ENCODE results near the gene LILRB2. TPM values are rescaled to one million over a fixed set of nuclear protein-coding genes. Genes with fewer than 3 reads are reported as not detected.

The LILRB2 gene
- total RNA-seq, 1 experiment from 2014 or later, result not detected

DNA sequence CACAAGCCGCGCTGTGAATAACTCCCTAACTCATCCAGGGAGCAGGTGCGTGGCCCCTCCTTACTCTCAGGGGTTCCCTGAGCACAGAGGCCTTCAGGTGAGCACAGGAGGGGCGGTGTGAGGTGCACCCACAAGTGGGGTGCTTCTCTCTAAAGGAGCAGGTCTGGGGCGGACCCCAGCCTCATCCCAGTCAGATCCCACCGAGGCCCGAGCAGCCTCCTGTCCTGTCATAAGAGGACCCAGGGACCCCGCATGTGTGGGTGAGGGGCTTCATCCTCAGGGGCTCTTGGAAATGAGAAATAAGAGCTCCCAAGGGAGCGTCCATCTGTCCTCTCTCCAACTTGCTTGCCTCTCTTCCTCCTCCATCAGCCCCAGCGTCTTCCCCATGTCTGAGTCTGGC lies 35.0 kb upstream of the LILRB2 start:
- H3K27ac ChIP-seq (ENCODE audit: low read depth, low read length), result no peak overlapping the region
- H3K79me2 ChIP-seq (ENCODE audit: insufficient read depth, low read length), result no peaks in the 10 kb centered on the region
- H3K4me3 ChIP-seq (replicated peaks in 1 of 2; ENCODE audit: low read depth in 1 of 2, low read length in 2 of 2), result no peak overlapping the region
- no peak overlapping the region for H2AFZ ChIP-seq (ENCODE audit: low read depth, low read length, poor library complexity, severe bottlenecking)
- CTCF ChIA-PET, result interaction anchor here (2.3 kb wide), 1 partner anchor 9 kb away, joined by 7 read pairs; no protein-coding TSS in a partner anchor
- H3K9me2 ChIP-seq (ENCODE audit: insufficient read depth), result no peaks in the 10 kb centered on the region
- H3K36me3 ChIP-seq (ENCODE audit: control insufficient read depth in 1 of 2, insufficient read depth in 2 of 2, low read length in 2 of 2), result no peaks in the 10 kb centered on the region
- RAD21 ChIA-PET (ENCODE audit: low non-redundant PET in 1 of 2, low total read pairs in 2 of 2, uncharacterized antibody in 2 of 2, unreplicated experiment in 2 of 2), result no interaction called here
- POLR2A ChIA-PET, result no interaction called here
- no peaks in the 10 kb centered on the region for H4K20me1 ChIP-seq (ENCODE audit: insufficient read depth)
- H3K27me3 ChIP-seq (ENCODE audit: insufficient read depth, low read length), result no peaks in the 10 kb centered on the region
- TF ChIP-seq EGR1 (IDR thresholded peaks at IDR 0.05; ENCODE audit: low read depth) (no peak), SRF (IDR thresholded peaks at IDR 0.05; ENCODE audit: low read depth) (no peak), TCF7L2 (IDR thresholded peaks at IDR 0.05; ENCODE audit: borderline replicate concordance, extremely low read depth, insufficient read depth, insufficient read length) (no peak)
- no peak overlapping the region for H3K4me2 ChIP-seq (ENCODE audit: low read length)
- no peak overlapping the region for H3K9ac ChIP-seq (ENCODE audit: low read length)
- ATAC-seq (no peak), DNase-seq (ENCODE audit: low read depth, low spot score) (no peak)
- H3K4me1 ChIP-seq (ENCODE audit: control insufficient read depth in 1 of 2, insufficient read depth in 2 of 2, low read length in 2 of 2), result no peaks in the 10 kb centered on the region
- intact Hi-C loops (cut with micrococcal nuclease), result no loop called here
- no TSS peak for BruUV-seq (replicated peaks)
- H3K9me3 ChIP-seq (ENCODE audit: control insufficient read depth in 1 of 2, insufficient read depth in 1 of 2, low read depth in 1 of 2, low read length in 2 of 2), result no peaks in the 10 kb centered on the region; a peak in 1 of 4 replicates

- POLR2A ChIA-PET, result no interaction called here
- Histone ChIP-seq H3K79me2 (ENCODE audit: insufficient read depth, low read length) (no peaks in the 10 kb centered on the region), H3K4me2 (ENCODE audit: low read length) (no peak within 1 kb of the TSS), H3K9ac (ENCODE audit: low read length) (no peak within 1 kb of the TSS), H2AFZ (ENCODE audit: low read depth, low read length, poor library complexity, severe bottlenecking) (no peak within 1 kb of the TSS), H3K4me3 (replicated peaks in 1 of 2; ENCODE audit: low read depth in 1 of 2, low read length in 2 of 2) (no peak within 1 kb of the TSS), H3K4me1 (ENCODE audit: control insufficient read depth in 1 of 2, insufficient read depth in 2 of 2, low read length in 2 of 2) (no peaks in the 10 kb centered on the region), H3K9me3 (ENCODE audit: control insufficient read depth in 1 of 2, insufficient read depth in 1 of 2, low read depth in 1 of 2, low read length in 2 of 2) (no peaks in the 10 kb centered on the region), H3K36me3 (ENCODE audit: control insufficient read depth in 1 of 2, insufficient read depth in 2 of 2, low read length in 2 of 2) (no peaks in the 10 kb centered on the region), H3K27me3 (ENCODE audit: insufficient read depth, low read length) (no peaks in the 10 kb centered on the region), H4K20me1 (ENCODE audit: insufficient read depth) (no peaks in the 10 kb centered on the region), H3K9me2 (ENCODE audit: insufficient read depth) (no peaks in the 10 kb centered on the region), H3K27ac (ENCODE audit: low read depth, low read length) (no peak within 1 kb of the TSS)
- CTCF ChIA-PET, result interaction anchor here (1.0 kb wide), 1 partner anchor 47 kb away, joined by 3 read pairs; no protein-coding TSS in a partner anchor
- RAD21 ChIA-PET (ENCODE audit: low non-redundant PET in 1 of 2, low total read pairs in 2 of 2, uncharacterized antibody in 2 of 2, unreplicated experiment in 2 of 2), result no interaction called here
- no TSS peak for BruUV-seq (replicated peaks)
- ATAC-seq (peak; percentile 27; the same call in 1 of the 2 replicates), DNase-seq (ENCODE audit: low read depth, low spot score) (no peak)
- intact Hi-C loops (cut with micrococcal nuclease), result no loop called here
- TF ChIP-seq MAX (IDR thresholded peaks at IDR 0.05), result no peak
- TF ChIP-seq YY1 (IDR thresholded peaks at IDR 0.05; ENCODE audit: extremely low read depth, insufficient replicate concordance, low read depth, low read length), result no peak
- TF ChIP-seq ZFX (IDR thresholded peaks at IDR 0.05), result no peak
- no peak for TF ChIP-seq JUND (IDR thresholded peaks at IDR 0.05)
- TF ChIP-seq TCF7L2 (IDR thresholded peaks at IDR 0.05; ENCODE audit: borderline replicate concordance, extremely low read depth, insufficient read depth, insufficient read length), result no peak
- TF ChIP-seq, protein P1, sequence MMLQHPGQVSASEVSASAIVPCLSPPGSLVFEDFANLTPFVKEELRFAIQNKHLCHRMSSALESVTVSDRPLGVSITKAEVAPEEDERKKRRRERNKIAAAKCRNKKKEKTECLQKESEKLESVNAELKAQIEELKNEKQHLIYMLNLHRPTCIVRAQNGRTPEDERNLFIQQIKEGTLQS (IDR thresholded peaks at IDR 0.05), result no peak
- TF ChIP-seq RAD21 (IDR thresholded peaks at IDR 0.05; ENCODE audit: low read depth), result no peak
- TF ChIP-seq EZH2 (IDR thresholded peaks at IDR 0.05), result no peak
- TF ChIP-seq FOSL1 (IDR thresholded peaks at IDR 0.05; ENCODE audit: low read depth), result no peak
- no peak for TF ChIP-seq EZH2phosphoT487 (IDR thresholded peaks at IDR 0.05; ENCODE audit: borderline replicate concordance)
- TF ChIP-seq, protein P2, sequence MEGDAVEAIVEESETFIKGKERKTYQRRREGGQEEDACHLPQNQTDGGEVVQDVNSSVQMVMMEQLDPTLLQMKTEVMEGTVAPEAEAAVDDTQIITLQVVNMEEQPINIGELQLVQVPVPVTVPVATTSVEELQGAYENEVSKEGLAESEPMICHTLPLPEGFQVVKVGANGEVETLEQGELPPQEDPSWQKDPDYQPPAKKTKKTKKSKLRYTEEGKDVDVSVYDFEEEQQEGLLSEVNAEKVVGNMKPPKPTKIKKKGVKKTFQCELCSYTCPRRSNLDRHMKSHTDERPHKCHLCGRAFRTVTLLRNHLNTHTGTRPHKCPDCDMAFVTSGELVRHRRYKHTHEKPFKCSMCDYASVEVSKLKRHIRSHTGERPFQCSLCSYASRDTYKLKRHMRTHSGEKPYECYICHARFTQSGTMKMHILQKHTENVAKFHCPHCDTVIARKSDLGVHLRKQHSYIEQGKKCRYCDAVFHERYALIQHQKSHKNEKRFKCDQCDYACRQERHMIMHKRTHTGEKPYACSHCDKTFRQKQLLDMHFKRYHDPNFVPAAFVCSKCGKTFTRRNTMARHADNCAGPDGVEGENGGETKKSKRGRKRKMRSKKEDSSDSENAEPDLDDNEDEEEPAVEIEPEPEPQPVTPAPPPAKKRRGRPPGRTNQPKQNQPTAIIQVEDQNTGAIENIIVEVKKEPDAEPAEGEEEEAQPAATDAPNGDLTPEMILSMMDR (IDR thresholded peaks at IDR 0.05 in 2 of 3, conservative IDR thresholded peaks at IDR 0.05 in 1 of 3; ENCODE audit: borderline replicate concordance in 1 of 3, insufficient read depth in 1 of 3, low read depth in 2 of 3, low read length in 2 of 3), result no peak
- TF ChIP-seq ELF1 (IDR thresholded peaks at IDR 0.05; ENCODE audit: borderline replicate concordance, low read depth), result no peak
- no peak for TF ChIP-seq POLR2A (IDR thresholded peaks at IDR 0.05; ENCODE audit: borderline replicate concordance, extremely low read depth, insufficient read depth, insufficient read length)
- no peak for TF ChIP-seq CEBPB (IDR thresholded peaks at IDR 0.05; ENCODE audit: low read depth)
Observed at GRCh38 chr19:54312436-54313377, 31.8 kb upstream of the LILRB2 start, which contains the start of gene LILRA5. Gene LILRA5 (minus strand): TSS chr19:54313166. CDS start chr19:54313019, 147 bp downstream.

All from HCT116 (cell line).